A673 (cell line): Measurements from ENCODE around the gene CD276. TPM values are rescaled to one million over a fixed set of nuclear protein-coding genes. Genes with fewer than 3 reads are reported as not detected.

Experiments
- BruUV-seq: library from RNA; stranded (reverse); fragments of 400-500 nt; replicated peaks from 2 replicates; lab custom pipeline; 2021; lab: Mats Ljungman, UMichigan
- CTCF ChIA-PET: fragments of 300-600 bp; sonication (Branson Sonifier 250); formaldehyde crosslinking; loops from one replicate; lab custom pipeline; 2022; ENCODE audit warnings: antibody characterized with exemption; lab: Charles Lee
- POLR2A ChIA-PET: fragments of 300-600 bp; sonication (Branson Sonifier 250); formaldehyde crosslinking; loops from one replicate; lab custom pipeline; 2022; ENCODE audit warnings: antibody characterized with exemption; ENCODE audit not compliant: low non-redundant PET; lab: Charles Lee
- DNase-seq: peaks from one replicate; pipeline ENCODE4 v3.0.0-alpha.2; 2015; ENCODE audit warnings: low spot score
- H3K27ac ChIP-seq: fragments of 200-600 bp; sonication (generic); 2 replicates; pipeline ENCODE4 v1.5.1; 2016; ENCODE audit warnings: mixed run types, low read depth, mild to moderate bottlenecking, mixed read lengths, antibody characterized with exemption, low read length; ENCODE audit not compliant: poor library complexity, severe bottlenecking
- H3K27me3 ChIP-seq: fragments of 200-600 bp; sonication (generic); replicated peaks from 2 replicates; pipeline ENCODE4 v1.6.1; 2017; ENCODE audit warnings: mixed run types, low read depth, mild to moderate bottlenecking, mixed read lengths, antibody characterized with exemption, low read length; ENCODE audit not compliant: insufficient read depth, poor library complexity
- H3K36me3 ChIP-seq: fragments of 200-600 bp; sonication (generic); 2 replicates; pipeline ENCODE4 v1.6.1; 2016; ENCODE audit warnings: mixed run types, mild to moderate bottlenecking, mixed read lengths, antibody characterized with exemption, low read length; ENCODE audit not compliant: insufficient read depth, poor library complexity, severe bottlenecking
- H3K4me1 ChIP-seq: fragments of 200-600 bp; sonication (generic); 2 replicates; pipeline ENCODE4 v1.6.1; 2017; ENCODE audit warnings: mixed run types, mild to moderate bottlenecking, mixed read lengths, antibody characterized with exemption, low read length; ENCODE audit not compliant: insufficient read depth, poor library complexity, severe bottlenecking
- H3K4me3 ChIP-seq: fragments of 200-600 bp; sonication (generic); 2 replicates; pipeline ENCODE4 v1.5.1; 2016; ENCODE audit warnings: low read depth, mixed run types, mild to moderate bottlenecking, mixed read lengths, low read length; ENCODE audit not compliant: poor library complexity, severe bottlenecking
- H3K9me3 ChIP-seq: fragments of 200-600 bp; sonication (generic); 2 replicates; pipeline ENCODE4 v1.6.1; 2016; ENCODE audit warnings: mixed run types, low read depth, mild to moderate bottlenecking, mixed read lengths, antibody characterized with exemption, low read length; ENCODE audit not compliant: poor library complexity, severe bottlenecking
- CTCF ChIP-seq: fragments of 300-800, 200-600 bp; sonication (generic); conservative IDR thresholded peaks from 2 replicates; pipeline ENCODE4 v1.5.1; 2017; ENCODE audit warnings: low read depth, mild to moderate bottlenecking, antibody characterized with exemption, low read length, moderate library complexity, mixed read lengths
- EZH2 ChIP-seq: fragments of 200-600 bp; sonication (generic); IDR thresholded peaks from 2 replicates; pipeline ENCODE4 v1.6.1; 2017; ENCODE audit warnings: borderline replicate concordance, low read depth, mild to moderate bottlenecking, mixed read lengths, antibody characterized with exemption, low read length; ENCODE audit not compliant: poor library complexity, severe bottlenecking
- intact Hi-C: fragments of 100-400 bp; cut with micrococcal nuclease; formaldehyde crosslinking; loops from one replicate; pipeline ENCODE4 v1.10.0; 2022; ENCODE audit not compliant: unreplicated experiment
- total RNA-seq: library from RNA; stranded (reverse); gene quantifications from 2 replicates; pipeline ENCODE4 v1.2.3, GENCODE V29; 2021

The CD276 gene
- total RNA-seq, 1 experiment from 2014 or later: 71.4 TPM

- intact Hi-C loops: no loop called here
- POLR2A ChIA-PET: no interaction called here
These were observed 2.2 kb upstream of the CD276 start for GRCh38 chr15:73681856-73682599.

GRCh38 chr15:73682600-73683090 is 1.5 kb upstream of the CD276 start:
- ChIA-PET CTCF (interaction anchor here (0.7 to 0.9 kb wide), 3 partner anchors 52 to 329 kb away, joined by 3 to 8 read pairs (median 4); no protein-coding TSS in a partner anchor), POLR2A (interaction anchor here (0.5 kb wide), 1 partner anchor 35 kb away, joined by 3 read pairs; no protein-coding TSS in a partner anchor)

More at GRCh38 chr15:73681856-73682599, 2.2 kb upstream of the CD276 start:
- BruUV-seq: no TSS peak
- Histone ChIP-seq H3K27me3 (no peaks in the 10 kb centered on the region), H3K36me3 (no peaks in the 10 kb centered on the region), H3K27ac (no peak overlapping the region), H3K4me3 (no peak overlapping the region), H3K9me3 (no peaks in the 10 kb centered on the region), H3K4me1 (peaks cover 23% of the 10 kb centered on the region)
- no peak for DNase-seq
- TF ChIP-seq CTCF (no peak), EZH2 (no peak)
- CTCF ChIA-PET: interaction anchor here (0.8 kb wide), 1 partner anchor 328 kb away, joined by 3 read pairs; no protein-coding TSS in a partner anchor

GRCh38 chr15:73683257-73683776 is 866 bp upstream of the CD276 start:
- intact Hi-C loops: no loop called here
- Histone ChIP-seq H3K27me3 (no peaks in the 10 kb centered on the region), H3K9me3 (no peaks in the 10 kb centered on the region), H3K36me3 (no peaks in the 10 kb centered on the region), H3K27ac (peak overlapping the region; percentile 90), H3K4me3 (peak overlapping the region; percentile 97), H3K4me1 (peaks cover 23% of the 10 kb centered on the region)
- POLR2A ChIA-PET: no interaction called here
- CTCF ChIA-PET: interaction anchor here (0.7 to 1.1 kb wide), 5 partner anchors 13 to 123 kb away, joined by 3 to 8 read pairs (median 5); no protein-coding TSS in a partner anchor
- TF ChIP-seq CTCF (no peak), EZH2 (no peak)
- no TSS peak for BruUV-seq
- peak; percentile 59 for DNase-seq

More at GRCh38 chr15:73682600-73683090, 1.5 kb upstream of the CD276 start:
- no peaks in the 10 kb centered on the region for H3K27me3 ChIP-seq
- intact Hi-C loops: no loop called here
- H3K4me3 ChIP-seq: no peak overlapping the region
- BruUV-seq: no TSS peak
- no peaks in the 10 kb centered on the region for H3K36me3 ChIP-seq
- H3K4me1 ChIP-seq: peaks cover 23% of the 10 kb centered on the region
- DNase-seq: no peak
- no peak overlapping the region for H3K27ac ChIP-seq
- TF ChIP-seq EZH2 (no peak), CTCF (no peak)
- no peaks in the 10 kb centered on the region for H3K9me3 ChIP-seq
